Stimulated activated CD8-positive, alpha-beta memory T cell treated with anti-CD3 and anti-CD28 coated beads, Interleukin-15, amount 100 ng/mL, for 24 hours (primary cell): ENCODE results near the gene CHST8.

Experiments used
- DNase-seq: peaks from one replicate; pipeline ENCODE4 v3.0.0-alpha.2; 2020; ENCODE audit warnings: low read depth

Gene CHST8

DNA sequence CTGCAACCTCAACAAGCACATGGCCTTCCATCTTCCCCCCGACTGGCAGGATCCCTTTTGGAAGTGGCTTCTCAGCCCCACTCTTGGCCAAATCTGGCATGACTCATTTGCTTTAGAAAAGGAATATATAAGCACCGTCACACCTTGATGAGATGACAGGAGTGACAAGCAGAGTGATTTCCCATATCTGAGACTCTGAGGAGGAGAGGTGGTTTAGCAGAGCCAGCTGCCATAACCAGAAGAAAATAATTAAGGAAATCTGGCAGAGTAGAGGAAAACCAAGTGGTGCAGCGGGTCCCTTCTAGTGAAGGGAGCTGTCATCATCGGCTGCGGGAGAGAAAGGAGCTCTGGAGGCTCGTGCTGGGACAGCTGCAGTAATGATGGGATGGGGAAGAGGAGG lies 147.5 kb downstream of the CHST8 start:
- no peak for DNase-seq

DNA sequence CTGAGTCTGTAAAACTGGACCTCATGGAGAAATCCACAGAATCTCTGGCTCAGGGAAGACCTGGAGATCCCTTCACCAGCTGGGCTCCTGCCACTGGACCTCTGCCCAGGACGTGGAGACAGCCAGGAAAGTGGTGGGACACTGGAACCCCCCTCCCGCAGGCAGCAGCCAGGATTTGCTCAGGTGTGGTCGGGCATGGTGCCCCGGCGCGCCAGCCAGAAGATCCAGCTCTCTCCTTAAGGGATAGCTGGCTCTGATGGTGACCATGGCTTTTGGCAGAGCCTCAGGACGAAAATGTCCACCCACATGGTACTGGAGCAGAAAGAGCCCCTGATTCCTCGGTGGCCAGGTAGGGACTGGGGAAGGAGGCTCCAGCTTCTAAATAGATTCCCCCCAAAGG lies 148.4 kb downstream of the CHST8 start:
- DNase-seq, result no peak

DNA sequence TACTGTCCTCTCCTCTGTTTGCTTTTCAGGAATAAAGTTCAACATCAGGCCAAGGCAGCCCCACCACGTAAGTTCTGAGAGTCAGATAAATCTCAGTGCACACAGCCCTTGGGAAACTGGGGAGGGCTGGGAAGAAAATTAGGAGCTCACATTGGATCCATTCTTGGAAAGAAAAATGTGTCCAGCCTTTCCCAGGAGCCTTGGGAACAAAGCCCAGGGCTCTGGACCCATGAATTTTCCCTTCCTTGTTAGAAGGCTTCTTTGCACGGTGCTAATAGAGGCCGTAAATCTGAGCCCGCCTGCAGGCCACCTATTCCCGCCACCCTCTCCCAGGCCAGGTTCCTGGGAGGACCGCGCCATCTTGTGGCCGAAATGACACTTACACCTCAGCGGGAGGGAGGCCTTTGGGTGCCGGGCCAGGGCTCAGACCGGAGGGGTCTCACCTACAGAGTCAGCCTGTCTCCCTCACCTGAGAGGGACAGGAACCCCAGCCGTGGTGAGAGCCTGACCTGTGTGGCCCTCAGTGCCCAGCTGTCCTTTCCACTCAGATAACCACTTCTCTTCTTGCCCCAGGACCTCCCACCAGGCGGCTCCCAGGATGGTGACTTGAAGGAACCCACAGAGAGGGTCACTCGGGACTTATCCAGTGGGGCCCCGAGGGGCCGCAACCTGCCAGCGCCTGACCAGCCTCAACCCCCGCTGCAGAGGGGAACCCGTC lies 149.8 kb downstream of the CHST8 start:
- DNase-seq, result peak; percentile 44

DNA sequence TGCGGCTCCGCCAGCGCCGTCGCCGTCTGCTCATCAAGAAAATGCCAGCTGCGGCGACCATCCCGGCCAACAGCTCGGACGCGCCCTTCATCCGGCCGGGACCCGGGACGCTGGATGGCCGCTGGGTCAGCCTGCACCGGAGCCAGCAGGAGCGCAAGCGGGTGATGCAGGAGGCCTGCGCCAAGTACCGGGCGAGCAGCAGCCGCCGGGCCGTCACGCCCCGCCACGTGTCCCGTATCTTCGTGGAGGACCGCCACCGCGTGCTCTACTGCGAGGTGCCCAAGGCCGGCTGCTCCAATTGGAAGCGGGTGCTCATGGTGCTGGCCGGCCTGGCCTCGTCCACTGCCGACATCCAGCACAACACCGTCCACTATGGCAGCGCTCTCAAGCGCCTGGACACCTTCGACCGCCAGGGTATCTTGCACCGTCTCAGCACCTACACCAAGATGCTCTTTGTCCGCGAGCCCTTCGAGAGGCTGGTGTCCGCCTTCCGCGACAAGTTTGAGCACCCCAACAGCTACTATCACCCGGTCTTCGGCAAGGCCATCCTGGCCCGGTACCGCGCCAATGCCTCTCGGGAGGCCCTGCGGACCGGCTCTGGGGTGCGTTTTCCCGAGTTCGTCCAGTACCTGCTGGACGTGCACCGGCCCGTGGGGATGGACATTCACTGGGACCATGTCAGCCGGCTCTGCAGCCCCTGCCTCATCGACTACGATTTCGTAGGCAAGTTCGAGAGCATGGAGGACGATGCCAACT lies 150.5 kb downstream of the CHST8 start:
- no peak for DNase-seq

DNA sequence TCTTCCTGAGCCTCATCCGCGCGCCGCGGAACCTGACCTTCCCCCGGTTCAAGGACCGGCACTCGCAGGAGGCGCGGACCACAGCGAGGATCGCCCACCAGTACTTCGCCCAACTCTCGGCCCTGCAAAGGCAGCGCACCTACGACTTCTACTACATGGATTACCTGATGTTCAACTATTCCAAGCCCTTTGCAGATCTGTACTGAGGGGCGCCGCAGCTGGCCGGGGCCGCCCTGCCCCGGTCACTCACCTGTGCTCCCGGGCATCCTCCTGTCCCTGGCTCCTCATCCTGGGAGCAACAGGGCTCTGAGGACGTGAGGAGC lies 151.1 kb downstream of the CHST8 start:
- DNase-seq, result no peak

DNA sequence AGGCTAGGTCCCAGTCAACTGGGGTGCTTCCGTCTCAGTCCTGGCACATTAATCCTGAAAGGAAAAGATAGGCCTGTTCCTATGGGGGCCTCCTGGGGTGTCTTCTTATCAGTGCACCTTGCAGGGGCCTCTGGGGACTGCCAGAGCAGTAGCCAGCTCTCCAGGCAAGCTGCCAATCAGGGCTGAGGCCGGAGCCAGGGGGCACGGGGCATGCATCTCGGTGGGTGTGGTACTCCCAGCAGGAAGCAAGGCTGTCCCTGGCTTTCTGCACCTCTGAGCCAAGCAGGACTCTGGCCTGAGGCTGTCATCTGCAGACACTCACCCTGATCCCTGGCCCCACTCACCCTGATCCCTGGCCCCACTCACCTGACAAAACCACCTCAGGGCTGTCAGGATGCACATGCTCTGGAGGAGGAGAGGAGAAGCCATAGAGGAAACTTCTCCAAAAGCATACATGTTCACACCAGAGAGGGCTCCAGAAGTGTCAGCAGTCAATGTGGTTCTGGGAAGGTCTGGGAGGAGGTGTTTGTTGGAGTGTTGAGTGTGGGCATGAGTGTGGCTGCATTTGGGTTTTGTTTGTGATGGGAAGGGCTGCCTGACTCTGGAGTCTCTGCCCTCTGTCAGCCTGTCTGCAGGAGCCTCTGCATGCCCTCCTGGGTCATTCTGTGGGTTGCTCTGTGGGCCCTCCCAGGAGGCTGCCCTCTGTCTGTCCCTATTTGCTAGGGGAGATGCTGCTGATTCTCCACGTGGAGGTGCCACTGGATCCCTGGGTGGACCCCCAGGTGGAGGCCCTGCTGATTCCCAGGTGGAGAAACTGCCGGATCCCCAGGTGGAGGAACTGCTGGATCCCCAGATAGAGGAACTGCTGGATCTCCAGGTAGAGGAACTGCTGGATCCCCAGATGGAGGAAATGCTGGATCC lies 152.2 kb downstream of the CHST8 start:
- no peak for DNase-seq

DNA sequence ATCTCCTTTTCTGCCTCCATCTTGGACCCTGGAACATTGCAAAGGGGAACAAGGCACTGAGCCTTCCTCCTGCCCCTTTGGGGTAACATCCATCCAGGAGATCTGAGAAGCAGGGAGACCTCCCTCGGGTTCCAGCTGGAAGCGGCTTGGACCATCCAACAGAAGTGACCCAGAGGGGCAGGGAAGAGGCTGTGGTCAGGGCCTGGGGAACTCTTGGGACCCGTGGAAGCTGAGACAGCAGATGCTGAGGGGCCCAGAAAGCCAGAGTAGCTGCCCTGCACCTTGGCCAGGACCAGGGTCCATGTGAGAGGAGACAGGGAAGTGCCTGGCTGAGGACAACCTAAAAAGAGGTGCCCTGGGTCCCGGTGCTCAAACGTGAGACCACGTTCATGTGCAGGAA lies 153.0 kb downstream of the CHST8 start:
- DNase-seq, result no peak

DNA sequence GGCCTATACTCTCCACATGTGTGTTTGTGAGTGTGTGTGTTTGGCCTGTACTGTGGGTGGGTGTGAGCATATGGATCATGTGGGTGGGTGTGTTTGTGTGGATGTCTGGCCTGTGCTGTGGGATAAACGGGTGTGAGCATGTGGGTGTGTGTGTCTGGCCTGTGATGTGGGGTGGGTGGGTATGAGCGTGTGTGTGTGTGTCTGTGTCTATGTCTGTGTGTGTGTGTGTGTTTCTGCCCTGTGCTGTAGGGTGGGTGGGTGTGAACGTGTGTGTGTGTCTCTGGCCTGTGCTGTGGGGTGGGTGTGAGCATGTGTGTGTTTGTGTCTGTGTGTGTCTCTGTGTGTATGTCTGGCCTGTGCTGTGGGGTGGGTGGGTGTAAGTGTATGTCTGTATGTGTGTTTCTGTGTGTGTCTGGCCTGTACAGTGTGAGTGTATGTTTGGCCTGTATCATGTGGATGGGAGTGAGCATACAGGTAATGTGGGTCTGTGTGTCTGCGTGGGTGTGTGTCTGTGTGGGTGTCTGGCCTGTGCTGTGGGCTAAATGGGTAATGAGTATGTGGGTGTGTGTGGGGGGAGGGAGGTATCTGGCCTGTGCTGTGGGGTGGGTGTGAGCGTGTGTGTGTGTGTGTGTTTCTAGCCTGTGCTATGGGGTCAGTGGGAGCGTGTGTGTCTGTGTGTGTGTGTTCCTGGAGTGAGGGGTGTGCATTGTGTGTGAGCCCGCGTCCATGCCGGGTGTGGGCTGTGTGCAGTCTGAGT lies 154.2 kb downstream of the CHST8 start:
- no peak for DNase-seq

DNA sequence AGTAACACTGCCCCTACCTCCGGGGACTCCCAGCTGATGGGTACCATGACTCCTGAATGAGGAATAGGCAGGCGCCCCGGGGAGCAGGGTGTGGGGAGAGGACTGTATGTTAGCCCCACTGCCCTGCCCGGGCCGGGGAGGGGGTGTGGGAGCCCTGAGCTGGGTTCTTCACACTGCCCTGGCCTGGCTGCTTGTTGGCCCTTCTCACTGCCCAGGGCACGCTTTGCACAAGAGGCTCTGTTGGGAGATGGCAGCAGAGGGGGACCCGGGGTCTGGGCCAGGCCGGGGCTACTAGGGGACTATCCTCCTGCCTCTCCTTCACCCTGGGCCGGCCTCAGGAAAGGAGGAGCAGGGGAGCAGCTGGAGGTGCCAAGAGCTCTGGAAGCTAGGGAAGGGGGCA lies 155.6 kb downstream of the CHST8 start:
- DNase-seq, result no peak

DNA sequence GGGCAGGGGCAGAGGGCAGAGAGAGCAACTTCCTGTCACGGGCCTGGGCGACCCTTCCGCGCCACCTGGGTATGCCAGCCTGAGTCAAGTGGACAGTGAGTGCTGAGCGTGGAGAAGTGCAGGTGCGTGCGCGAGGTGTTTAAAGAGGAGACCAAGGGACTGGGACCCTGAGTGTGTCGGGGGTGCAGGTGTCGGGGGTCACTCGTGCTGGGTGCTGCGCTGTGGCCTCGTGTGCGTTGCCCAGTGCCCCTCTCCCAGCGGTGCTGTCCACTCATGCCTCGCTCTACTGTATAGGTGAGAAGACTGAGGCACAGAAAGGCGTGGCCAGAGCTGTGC lies 156.0 kb downstream of the CHST8 start:
- DNase-seq, result no peak

DNA sequence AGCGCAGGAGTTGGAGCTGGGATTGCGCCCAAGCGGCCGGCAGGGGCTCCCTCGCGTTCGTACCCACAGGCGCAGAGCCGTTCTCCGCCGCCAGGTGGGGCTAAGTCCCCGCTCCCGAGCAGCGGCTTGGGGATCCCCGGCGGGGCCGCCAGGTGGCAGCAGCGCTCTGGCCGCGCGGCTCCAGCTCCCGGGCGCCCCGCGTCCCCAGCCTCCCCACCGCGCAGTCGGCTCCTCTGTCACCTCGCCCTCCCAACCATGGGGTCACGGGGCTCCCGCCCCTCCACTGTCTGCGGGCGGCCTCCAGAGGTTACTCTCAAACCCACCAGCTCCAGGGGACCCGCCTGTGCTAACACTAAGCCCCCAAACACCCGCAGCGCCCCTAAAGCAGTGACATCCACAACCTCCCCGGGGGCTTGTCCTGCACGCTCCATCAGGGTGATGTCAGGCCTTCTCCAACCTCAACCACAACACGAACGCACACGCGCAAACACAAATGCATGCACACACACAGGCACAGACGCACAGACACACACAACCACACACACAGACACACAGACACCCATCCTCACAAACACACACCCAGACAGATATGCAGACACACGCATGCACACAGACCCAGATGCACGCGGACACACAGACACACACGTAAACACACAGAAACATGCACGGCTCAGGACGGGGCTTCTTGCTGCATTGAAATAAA lies 156.5 kb downstream of the CHST8 start:
- DNase-seq, result peak; percentile 90

DNA sequence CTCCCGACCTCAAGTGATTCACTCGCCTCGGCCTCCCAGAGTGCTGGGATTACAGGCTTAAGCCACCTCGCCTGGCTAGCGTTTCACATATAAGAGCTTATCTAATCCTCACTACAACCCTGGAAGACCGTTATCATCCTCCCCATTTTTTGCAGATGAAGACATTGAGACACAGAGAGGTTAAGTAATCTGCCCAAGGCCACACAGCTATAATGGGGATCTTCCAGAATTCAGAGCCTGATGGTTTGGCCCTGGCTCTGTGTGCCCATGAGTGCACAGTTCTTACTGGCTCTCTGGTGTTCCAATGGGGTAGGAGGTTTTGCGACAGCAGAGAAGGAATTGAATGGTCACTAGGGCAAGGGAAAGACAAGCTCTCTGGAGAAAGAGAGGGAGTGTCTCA lies 158.1 kb downstream of the CHST8 start:
- DNase-seq, result no peak

DNA sequence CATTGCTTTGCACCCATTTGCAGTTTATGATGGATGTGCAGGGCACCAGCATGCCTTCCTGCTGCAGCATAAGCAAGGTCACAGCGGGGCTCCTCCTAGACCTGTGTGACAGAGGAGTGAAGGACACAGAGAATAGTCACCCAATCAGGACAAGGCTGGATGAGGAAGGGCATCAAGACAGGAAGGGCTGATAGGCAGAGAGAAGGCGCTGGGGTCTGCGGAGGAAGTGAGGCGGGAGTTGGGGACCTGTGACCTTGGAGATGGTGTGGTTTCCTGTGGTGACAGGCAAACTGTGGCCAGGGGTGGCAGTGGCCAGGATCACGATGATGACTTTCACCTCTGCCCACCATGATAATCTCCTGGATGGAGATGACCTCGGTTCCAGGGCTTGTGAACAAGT lies 158.5 kb downstream of the CHST8 start:
- no peak for DNase-seq

DNA sequence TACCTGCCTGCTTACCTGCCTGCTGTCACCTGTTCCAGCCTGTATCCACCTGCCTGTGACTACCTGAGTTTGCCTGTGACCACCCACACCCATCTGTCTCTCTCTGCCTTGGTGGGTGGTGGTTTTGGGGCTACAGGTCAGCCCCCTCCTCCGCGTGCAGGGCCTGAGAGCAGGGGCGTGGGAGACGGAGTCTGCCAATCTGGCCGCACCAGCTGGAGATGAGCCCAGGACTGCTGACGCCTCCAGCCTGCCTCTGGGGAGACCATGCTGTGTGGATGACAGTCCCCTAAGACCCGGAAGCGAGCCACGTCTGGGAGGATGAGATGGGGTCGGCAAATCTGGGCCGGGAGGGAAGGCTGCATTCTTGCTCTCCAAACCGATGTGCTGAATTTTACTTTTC lies 159.0 kb downstream of the CHST8 start:
- DNase-seq, result no peak

DNA sequence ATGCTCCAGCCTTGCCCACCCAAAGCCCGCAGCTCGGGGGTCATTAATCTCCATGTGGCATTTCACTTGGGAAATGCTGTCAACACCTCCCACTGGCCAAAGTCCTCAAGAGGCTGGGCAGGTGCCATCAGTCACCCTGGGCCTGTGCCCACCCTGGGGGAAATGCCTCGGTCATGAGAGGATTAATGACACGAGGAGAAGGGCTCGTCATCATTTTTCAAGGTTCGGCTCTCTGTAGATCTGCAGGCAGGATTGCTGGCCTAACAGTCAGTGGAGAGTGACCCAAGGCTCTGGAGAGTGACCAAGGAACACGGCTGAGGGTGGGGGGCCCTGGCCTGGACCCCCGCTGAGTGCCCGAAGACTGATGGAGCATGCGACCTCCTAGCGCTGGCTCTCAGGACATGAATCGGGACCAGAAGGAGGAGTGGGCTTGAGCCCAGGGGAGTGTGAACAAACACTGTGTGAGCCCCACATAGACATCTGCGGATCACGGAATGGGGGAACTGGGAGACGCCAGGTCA lies 159.7 kb downstream of the CHST8 start:
- no peak for DNase-seq

DNA sequence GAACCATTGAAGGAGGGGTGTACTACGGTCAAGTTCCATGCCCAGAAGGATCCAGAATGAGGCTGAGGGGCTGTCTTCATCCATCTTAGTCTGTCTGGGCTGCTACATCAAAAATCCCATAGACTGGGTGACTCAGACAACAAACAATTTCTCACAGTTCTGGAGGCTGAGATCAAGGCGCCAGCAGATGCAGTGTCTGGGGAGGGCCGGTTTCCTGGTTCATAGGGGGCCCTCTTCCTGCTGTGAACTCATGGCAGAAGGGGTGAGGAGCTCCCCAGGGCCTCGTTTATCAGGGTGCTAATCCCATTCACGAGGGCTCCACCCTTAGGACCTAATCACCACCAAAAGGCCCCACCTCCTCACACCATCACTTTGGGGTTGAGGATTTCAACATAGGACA lies 160.2 kb downstream of the CHST8 start:
- no peak for DNase-seq

DNA sequence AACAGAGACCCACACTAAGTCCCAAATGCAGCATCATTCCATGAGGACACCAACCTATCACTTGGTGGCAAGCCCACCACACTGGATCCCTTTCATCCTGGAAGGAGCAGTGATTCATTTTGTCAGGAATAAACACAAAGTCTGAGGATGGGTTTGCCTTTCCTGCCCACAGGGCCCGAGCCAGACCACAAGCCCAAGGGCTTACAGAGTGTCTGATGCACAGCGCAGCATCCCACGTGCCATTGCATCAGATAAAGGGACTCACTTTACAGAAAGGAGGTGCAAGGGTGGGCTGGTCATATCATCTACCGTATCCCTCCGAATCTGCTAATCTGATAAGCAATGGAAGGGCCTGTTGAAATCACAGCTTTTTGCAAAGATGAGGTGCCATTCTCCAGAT lies 162.7 kb downstream of the CHST8 start:
- DNase-seq, result no peak

DNA sequence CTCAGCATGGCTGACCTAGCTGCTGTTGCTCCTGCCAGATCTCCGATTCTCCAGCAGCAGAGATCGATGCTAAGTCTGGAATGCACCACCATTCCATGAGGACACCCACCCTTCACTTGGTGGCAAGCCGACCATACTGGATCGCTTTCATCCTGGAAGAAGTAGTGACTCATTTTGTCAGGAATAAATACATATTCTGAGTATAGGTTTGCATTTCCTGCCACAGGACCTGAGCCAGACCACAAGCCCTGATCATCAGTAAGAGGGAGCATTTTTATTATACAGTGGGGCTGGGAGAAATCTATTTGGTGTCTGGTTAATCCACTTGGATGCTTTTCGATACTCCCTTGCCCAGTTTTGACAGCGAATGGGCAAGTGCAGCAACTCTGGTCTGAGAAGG lies 164.0 kb downstream of the CHST8 start:
- no peak for DNase-seq

DNA sequence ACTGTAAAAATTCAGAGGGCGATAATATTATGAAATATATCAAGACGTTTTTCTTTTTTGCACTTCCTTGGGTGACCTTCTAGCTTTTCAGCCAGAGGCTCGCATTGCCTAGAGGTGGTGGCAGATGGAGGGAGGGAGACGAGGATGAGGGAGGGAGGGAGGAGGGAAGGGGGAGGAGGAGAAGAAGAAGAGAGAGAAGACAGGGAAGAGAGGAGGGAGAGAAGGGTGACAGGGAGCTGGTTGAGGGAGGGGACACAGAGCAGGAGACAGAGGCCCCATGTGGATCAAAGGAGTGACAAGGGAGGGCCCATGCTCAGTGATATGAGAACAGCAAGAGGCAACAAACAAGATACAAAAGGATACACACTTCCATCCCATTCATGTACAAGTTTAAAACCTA lies 166.9 kb downstream of the CHST8 start:
- no peak for DNase-seq

DNA sequence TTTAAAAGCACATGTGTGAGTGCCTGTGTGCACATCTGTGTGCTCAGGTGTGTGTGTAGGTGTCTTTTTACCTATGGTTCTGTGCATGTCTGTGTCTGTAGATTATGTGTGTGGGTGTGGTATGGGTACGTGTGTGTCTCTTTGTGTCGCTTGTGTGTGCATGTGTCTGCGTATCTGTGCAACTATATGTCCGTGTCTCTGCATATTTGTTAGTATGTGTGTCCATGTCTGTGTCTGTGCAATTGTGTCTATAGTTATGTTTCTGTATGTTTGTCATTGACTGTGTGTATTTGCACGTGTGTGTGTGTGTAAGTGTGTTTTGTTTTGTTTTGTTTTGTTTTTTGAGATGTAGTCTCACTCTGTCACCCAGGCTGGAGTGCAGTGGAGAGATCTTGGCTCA lies 167.6 kb downstream of the CHST8 start:
- DNase-seq, result no peak

DNA sequence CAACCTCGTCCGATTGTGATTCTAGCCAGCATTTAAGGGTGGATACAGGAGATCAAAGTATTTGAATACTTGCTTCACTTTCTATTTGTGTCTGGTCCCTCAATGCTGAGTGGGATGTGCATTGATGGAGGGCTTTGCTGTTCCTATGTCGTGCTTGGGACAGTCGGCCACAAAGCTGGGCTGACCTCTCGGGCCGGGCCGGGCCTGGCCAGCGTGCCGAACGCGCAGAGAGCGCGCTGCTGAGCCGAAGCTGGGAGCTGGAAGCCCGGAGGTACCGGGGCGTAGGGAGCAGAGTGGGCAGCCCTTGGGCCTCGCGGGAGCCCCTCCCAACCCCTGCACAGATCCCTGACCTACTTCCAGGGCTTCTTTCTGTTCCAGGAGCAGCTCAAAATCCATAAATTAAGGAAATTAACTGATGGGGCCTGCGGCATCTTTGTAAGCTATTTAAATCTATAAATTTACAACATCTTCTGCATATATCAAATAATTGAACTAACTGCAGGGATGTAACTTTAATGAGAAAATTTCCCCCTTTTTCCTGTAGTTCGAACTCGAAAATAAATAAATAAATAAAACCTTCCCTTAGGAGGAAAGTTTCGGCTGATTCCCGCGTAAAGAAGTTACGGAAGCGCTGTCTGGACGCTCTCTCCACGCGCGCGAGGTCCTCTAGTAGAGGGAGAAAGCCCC lies 173.1 kb downstream of the CHST8 start:
- DNase-seq, result no peak
